Measurements from ENCODE around the gene PRPF6. TPM values are rescaled to one million over a fixed set of nuclear protein-coding genes. Genes with fewer than 3 reads are reported as not detected.

PRPF6 gene
- total and polyA plus RNA-seq, 2 of the 13 experiments (the other 11 are each of a cell fraction or from before 2014, with no cell fraction given): 63.7 to 101 TPM

GRCh38 chr20:64052987-64053840, 72.3 kb downstream of the PRPF6 start (continued):
- TF ChIP-seq ZNF136 (CRISPR knock-in tag; IDR thresholded peaks at IDR 0.05; ENCODE audit: low read depth): no peak
- TF ChIP-seq ZNF598 (CRISPR knock-in tag; IDR thresholded peaks at IDR 0.05; ENCODE audit: borderline replicate concordance): no peak; the same call in 1 of the 2 replicates
- peak; percentile 51; the same call in 1 of the 2 replicates for TF ChIP-seq SIX4 (CRISPR knock-in tag; IDR thresholded peaks at IDR 0.05)
- no peak for TF ChIP-seq SCMH1 (CRISPR knock-in tag; IDR thresholded peaks at IDR 0.05; ENCODE audit: borderline replicate concordance)
- no peak; the same call in 1 of the 2 replicates for TF ChIP-seq ZNF740 (CRISPR knock-in tag; IDR thresholded peaks at IDR 0.05)
- TF ChIP-seq ISX (CRISPR knock-in tag; conservative IDR thresholded peaks at IDR 0.05): no peak
- TF ChIP-seq, protein P1, sequence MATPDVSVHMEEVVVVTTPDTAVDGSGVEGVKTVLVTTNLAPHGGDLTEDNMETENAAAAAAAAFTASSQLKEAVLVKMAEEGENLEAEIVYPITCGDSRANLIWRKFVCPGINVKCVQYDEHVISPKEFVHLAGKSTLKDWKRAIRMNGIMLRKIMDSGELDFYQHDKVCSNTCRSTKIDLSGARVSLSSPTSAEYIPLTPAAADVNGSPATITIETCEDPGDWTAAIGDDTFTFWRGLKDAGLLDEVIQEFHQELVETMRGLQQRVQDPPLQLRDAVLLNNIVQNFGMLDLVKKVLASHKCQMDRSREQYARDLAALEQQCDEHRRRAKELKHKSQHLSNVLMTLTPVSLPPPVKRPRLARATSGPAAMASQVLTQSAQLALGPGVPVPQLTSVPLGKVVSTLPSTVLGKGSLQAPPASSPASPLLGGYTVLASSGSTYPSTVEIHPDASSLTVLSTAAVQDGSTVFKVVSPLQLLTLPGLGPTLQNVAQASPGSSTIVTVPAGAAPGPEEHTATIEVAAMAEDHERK (CRISPR knock-in tag; IDR thresholded peaks at IDR 0.05; ENCODE audit: low read depth): no peak
- TF ChIP-seq HOXA7 (CRISPR knock-in tag; IDR thresholded peaks at IDR 0.05): peak; percentile 40; the same call in 1 of the 2 replicates
- no peak for TF ChIP-seq ZNF660 (CRISPR knock-in tag; IDR thresholded peaks at IDR 0.05; ENCODE audit: borderline replicate concordance, low read depth)
- TF ChIP-seq ZFP1 (CRISPR knock-in tag; IDR thresholded peaks at IDR 0.05): no peak
- no peak for TF ChIP-seq ELK4 (CRISPR knock-in tag; IDR thresholded peaks at IDR 0.05; ENCODE audit: borderline replicate concordance)
- TF ChIP-seq MIER2 (CRISPR knock-in tag; IDR thresholded peaks at IDR 0.05): no peak
- no peak for TF ChIP-seq SMC3 (IDR thresholded peaks at IDR 0.05; ENCODE audit: low read length)
- peak; percentile 80 for TF ChIP-seq TEAD3 (CRISPR knock-in tag; optimal IDR thresholded peaks at IDR 0.05; ENCODE audit: borderline replicate concordance)
- TF ChIP-seq ZNF83 (CRISPR knock-in tag; IDR thresholded peaks at IDR 0.05; ENCODE audit: borderline replicate concordance): peak; percentile 93; the same call in 1 of the 2 replicates
- TF ChIP-seq TOE1 (CRISPR knock-in tag; IDR thresholded peaks at IDR 0.05): no peak
- no peak for TF ChIP-seq PRMT3 (CRISPR knock-in tag; IDR thresholded peaks at IDR 0.05; ENCODE audit: borderline replicate concordance, low read depth)
- TF ChIP-seq ZNF547 (CRISPR knock-in tag; IDR thresholded peaks at IDR 0.05): peak; percentile 45
- TF ChIP-seq EED (CRISPR knock-in tag; IDR thresholded peaks at IDR 0.05): no peak
- TF ChIP-seq ARHGAP35 (CRISPR knock-in tag; IDR thresholded peaks at IDR 0.05; ENCODE audit: borderline replicate concordance): peak; percentile 91; the same call in 1 of the 2 replicates
- no peak for TF ChIP-seq ZNF737 (CRISPR knock-in tag; IDR thresholded peaks at IDR 0.05; ENCODE audit: borderline replicate concordance)
- 0 out of 2 replicates have a peak, but pooled peaks have one; percentile 59 for TF ChIP-seq NR1H2 (CRISPR knock-in tag; IDR thresholded peaks at IDR 0.05; ENCODE audit: borderline replicate concordance, low read depth)
- TF ChIP-seq, protein P2, sequence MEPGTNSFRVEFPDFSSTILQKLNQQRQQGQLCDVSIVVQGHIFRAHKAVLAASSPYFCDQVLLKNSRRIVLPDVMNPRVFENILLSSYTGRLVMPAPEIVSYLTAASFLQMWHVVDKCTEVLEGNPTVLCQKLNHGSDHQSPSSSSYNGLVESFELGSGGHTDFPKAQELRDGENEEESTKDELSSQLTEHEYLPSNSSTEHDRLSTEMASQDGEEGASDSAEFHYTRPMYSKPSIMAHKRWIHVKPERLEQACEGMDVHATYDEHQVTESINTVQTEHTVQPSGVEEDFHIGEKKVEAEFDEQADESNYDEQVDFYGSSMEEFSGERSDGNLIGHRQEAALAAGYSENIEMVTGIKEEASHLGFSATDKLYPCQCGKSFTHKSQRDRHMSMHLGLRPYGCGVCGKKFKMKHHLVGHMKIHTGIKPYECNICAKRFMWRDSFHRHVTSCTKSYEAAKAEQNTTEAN (CRISPR knock-in tag; conservative IDR thresholded peaks at IDR 0.05): peak; percentile 92
- TF ChIP-seq MYC (CRISPR knock-in tag; IDR thresholded peaks at IDR 0.05; ENCODE audit: borderline replicate concordance): peak; percentile 56; the same call in 1 of the 2 replicates
- TF ChIP-seq MLLT10 (CRISPR knock-in tag; IDR thresholded peaks at IDR 0.05): no peak
- TF ChIP-seq MIER3 (CRISPR knock-in tag; IDR thresholded peaks at IDR 0.05; ENCODE audit: borderline replicate concordance): peak; percentile 22; the same call in 1 of the 2 replicates
- TF ChIP-seq ZNF124 (CRISPR knock-in tag; IDR thresholded peaks at IDR 0.05): no peak

Measured in HepG2 (cell line).